Measurements from ENCODE around the gene BCS1L. TPM values are rescaled to one million over a fixed set of nuclear protein-coding genes. Genes with fewer than 3 reads are reported as not detected.

Gene BCS1L
- total and polyA plus RNA-seq, 9 of the 15 experiments (the other 6 are each of a cell fraction or from before 2014, with no cell fraction given) = 37.6 to 103 (median 56.7) TPM

GRCh38 chr2:218615868-218616315 is 43.6 kb upstream of the BCS1L start:
- Histone ChIP-seq H4K20me1 (replicated peaks; ENCODE audit: control insufficient read depth, insufficient read depth, low read length) (no peaks in the 10 kb centered on the region), H3K9me3 (replicated peaks; ENCODE audit: control insufficient read depth, insufficient read depth, low read depth, low read length) (no peaks in the 10 kb centered on the region), H3K4me1 (replicated peaks in 1 of 2; ENCODE audit: control insufficient read depth in 2 of 2, insufficient read depth in 2 of 2, low read length in 2 of 2) (no peaks in the 10 kb centered on the region), H3K36me3 (ENCODE audit: control insufficient read depth, insufficient read depth, low read length) (no peaks in the 10 kb centered on the region), H3K27ac (ENCODE audit: extremely low read depth, low read depth, low read length) (no peak overlapping the region), H3K79me2 (ENCODE audit: control insufficient read depth, insufficient read depth, low read length) (no peaks in the 10 kb centered on the region), H3K27me3 (ENCODE audit: control insufficient read depth in 2 of 2, insufficient read depth in 2 of 2, low read length in 2 of 2) (peaks cover 8 to 10% of the 10 kb centered on the region in 2 experiments; a peak in 4 of 5 replicates), H3K4me3 (no peak overlapping the region), H3K9ac (ENCODE audit: insufficient read depth in 1 of 2, low read depth in 2 of 2, low read length in 2 of 2) (no peak overlapping the region), H3K9me1 (ENCODE audit: control insufficient read depth, insufficient read depth, low read length) (no peaks in the 10 kb centered on the region), H2AFZ (ENCODE audit: low read depth, low read length) (no peak overlapping the region), H3K4me2 (ENCODE audit: insufficient read depth, low read length) (no peak overlapping the region)
- in situ Hi-C loops (cut with MboI) (no loop called here), intact Hi-C loops (cut with micrococcal nuclease) (no loop called here)
- FAIRE-seq (no peak), DNase-seq (ENCODE audit: extremely low read depth in 1 of 4, low spot score in 3 of 4) (no peak), ATAC-seq (no peak)
- ChIA-PET CTCF (ENCODE audit: low intra/inter-chr PET ratio) (no interaction called here), POLR2A (interaction anchor here (0.7 kb wide), 1 partner anchor 332 kb away, joined by 3 read pairs; no protein-coding TSS in a partner anchor)
- BruUV-seq (replicated peaks) = no TSS peak
- 33% methylated on average over 6 of the region's 6 CpGs for WGBS (ENCODE audit: insufficient coverage, low coverage, missing lambda C conversion rate)
- TF ChIP-seq DLX4 (CRISPR knock-in tag; IDR thresholded peaks at IDR 0.05) (no peak), ZNF253 (CRISPR knock-in tag; conservative IDR thresholded peaks at IDR 0.05) (no peak), SRSF7 (optimal IDR thresholded peaks at IDR 0.05; ENCODE audit: low read depth, low read length) (no peak), ATF1 (CRISPR knock-in tag; IDR thresholded peaks at IDR 0.05) (no peak), ATF1 (tag; IDR thresholded peaks at IDR 0.05) (no peak), ZNF134 (CRISPR knock-in tag; conservative IDR thresholded peaks at IDR 0.05) (no peak), FOXA3 (CRISPR knock-in tag; conservative IDR thresholded peaks at IDR 0.05 in 1 of 2, IDR thresholded peaks at IDR 0.05 in 1 of 2) (no peak), PHTF2 (CRISPR knock-in tag; IDR thresholded peaks at IDR 0.05) (no peak), RNF219 (CRISPR knock-in tag; IDR thresholded peaks at IDR 0.05) (no peak), PTRF (tag; IDR thresholded peaks at IDR 0.05) (no peak), NEUROD1 (IDR thresholded peaks at IDR 0.05; ENCODE audit: borderline replicate concordance, low read depth, low read length, partially characterized antibody) (no peak), CGGBP1 (CRISPR knock-in tag; IDR thresholded peaks at IDR 0.05) (no peak), YBX1 (IDR thresholded peaks at IDR 0.05) (no peak)
- TF ChIP-seq, protein P1, sequence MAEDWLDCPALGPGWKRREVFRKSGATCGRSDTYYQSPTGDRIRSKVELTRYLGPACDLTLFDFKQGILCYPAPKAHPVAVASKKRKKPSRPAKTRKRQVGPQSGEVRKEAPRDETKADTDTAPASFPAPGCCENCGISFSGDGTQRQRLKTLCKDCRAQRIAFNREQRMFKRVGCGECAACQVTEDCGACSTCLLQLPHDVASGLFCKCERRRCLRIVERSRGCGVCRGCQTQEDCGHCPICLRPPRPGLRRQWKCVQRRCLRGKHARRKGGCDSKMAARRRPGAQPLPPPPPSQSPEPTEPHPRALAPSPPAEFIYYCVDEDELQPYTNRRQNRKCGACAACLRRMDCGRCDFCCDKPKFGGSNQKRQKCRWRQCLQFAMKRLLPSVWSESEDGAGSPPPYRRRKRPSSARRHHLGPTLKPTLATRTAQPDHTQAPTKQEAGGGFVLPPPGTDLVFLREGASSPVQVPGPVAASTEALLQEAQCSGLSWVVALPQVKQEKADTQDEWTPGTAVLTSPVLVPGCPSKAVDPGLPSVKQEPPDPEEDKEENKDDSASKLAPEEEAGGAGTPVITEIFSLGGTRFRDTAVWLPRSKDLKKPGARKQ (CRISPR knock-in tag; IDR thresholded peaks at IDR 0.05) = no peak
- TF ChIP-seq, protein P2, sequence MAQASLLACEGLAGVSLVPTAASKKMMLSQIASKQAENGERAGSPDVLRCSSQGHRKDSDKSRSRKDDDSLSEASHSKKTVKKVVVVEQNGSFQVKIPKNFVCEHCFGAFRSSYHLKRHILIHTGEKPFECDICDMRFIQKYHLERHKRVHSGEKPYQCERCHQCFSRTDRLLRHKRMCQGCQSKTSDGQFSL (CRISPR knock-in tag; IDR thresholded peaks at IDR 0.05) = no peak
- TF ChIP-seq, protein P2 (tag; IDR thresholded peaks at IDR 0.05) = no peak
- TF ChIP-seq, protein P3, sequence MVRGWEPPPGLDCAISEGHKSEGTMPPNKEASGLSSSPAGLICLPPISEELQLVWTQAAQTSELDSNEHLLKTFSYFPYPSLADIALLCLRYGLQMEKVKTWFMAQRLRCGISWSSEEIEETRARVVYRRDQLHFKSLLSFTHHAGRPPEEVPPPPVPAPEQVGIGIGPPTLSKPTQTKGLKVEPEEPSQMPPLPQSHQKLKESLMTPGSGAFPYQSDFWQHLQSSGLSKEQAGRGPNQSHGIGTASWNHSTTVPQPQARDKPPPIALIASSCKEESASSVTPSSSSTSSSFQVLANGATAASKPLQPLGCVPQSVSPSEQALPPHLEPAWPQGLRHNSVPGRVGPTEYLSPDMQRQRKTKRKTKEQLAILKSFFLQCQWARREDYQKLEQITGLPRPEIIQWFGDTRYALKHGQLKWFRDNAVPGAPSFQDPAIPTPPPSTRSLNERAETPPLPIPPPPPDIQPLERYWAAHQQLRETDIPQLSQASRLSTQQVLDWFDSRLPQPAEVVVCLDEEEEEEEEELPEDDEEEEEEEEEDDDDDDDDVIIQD (CRISPR knock-in tag; IDR thresholded peaks at IDR 0.05) = no peak

Measured in K562 (cell line).